ENCODE data around the gene PTPRN2. TPM values are rescaled to one million over a fixed set of nuclear protein-coding genes. Genes with fewer than 3 reads are reported as not detected.
"Not testable (repeated sequence)": the region's sequence is repeated elsewhere in the genome, so short reads cannot be mapped to it uniquely, and the experiment has no call there.

PTPRN2 gene
- total RNA-seq, 2 experiments from 2014 or later: 4.7 to 4.8 TPM

DNA sequence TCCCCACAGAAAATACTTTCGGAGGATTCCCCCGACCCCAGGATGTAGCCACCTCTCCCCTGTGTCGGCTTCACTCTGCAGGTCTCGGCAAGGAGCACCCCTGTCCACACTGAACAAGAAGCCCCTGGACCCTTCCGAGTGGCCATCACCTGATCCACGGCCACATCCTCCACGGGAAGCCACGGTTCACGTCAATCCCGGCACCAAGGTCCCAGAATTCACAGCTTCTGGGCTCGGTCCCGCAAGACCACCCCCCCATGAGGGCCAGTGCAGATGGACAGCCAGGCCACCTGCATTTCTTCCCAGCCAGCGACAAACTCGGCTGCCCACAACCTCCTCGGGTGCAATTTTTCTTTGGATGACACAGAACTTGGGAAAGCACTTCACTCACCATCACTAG lies 199.6 kb downstream of the PTPRN2 start:
- H3K9me3 Mint-ChIP-seq: no peaks in the 10 kb centered on the region

DNA sequence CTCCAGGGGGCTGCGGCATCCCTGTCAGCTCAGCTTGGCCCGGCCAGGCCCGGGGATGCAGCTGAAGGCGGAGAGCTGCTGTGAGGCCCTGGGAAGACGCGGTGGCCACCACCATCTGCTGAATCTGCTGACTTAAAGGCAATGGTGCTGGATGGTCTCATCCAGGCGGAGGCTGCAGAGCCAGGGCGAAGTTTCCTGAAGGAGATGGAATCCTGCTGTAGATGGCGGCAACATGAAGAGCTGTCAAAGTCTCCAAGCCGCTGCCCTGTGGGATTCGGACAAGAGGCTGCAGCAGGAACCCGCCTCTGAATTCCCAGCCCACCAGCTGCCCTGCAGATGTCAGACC lies 200.1 kb downstream of the PTPRN2 start:
- no peak overlapping the region for H3K4me3 Mint-ChIP-seq

More for the DNA sequence above, 199.6 kb downstream of the PTPRN2 start:
- no peaks in the 10 kb centered on the region for H3K27me3 Mint-ChIP-seq
- no peaks in the 10 kb centered on the region for H3K36me3 Mint-ChIP-seq (ENCODE audit: low read depth)
- ChIA-PET POLR2A (no interaction called here), CTCF (no interaction called here)
- no peak for DNase-seq
- H3K4me3 Mint-ChIP-seq: no peak overlapping the region
- no peaks in the 10 kb centered on the region for H3K4me1 Mint-ChIP-seq
- H3K27ac Mint-ChIP-seq: no peak overlapping the region

DNA sequence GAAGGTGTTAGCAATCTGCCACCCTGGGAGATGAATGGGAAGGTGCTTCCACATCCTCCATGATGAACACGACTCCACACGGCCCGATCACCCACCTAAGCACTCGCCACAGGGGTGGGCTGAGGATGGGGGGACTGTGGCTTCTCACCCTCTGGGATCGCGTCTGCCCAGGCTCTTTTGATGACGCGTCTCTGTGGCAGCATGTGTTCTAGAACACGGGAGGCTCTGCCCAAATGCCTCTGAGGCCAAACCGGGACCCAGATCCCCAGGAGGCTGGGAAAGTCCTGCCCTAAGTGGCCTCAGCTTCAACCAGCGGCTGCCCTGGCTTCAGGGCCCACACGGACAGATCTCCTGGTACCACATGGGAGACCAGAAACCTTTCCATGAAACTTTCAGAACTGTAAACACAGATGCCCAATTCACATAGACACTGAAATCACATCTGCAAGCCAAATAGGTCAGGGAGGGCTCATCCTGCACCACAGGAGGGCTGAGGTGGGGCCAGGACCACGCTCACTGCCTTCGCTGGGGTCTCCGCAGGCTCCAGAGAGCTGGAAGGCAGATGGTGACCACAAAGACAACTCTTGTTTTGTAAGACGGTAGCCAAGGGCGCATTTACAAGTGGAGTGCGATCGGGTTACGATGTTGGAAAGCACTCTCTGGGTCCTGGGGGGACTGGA lies 200.6 kb downstream of the PTPRN2 start:
- H3K36me3 Mint-ChIP-seq (ENCODE audit: low read depth): no peaks in the 10 kb centered on the region
- no peak overlapping the region for H3K4me3 Mint-ChIP-seq
- no peak overlapping the region for H3K27ac Mint-ChIP-seq
- H3K27me3 Mint-ChIP-seq: no peaks in the 10 kb centered on the region
- H3K4me1 Mint-ChIP-seq: no peaks in the 10 kb centered on the region
- no peak for DNase-seq
- H3K9me3 Mint-ChIP-seq: no peaks in the 10 kb centered on the region
- POLR2A ChIA-PET: interaction anchor here (0.8 kb wide), 1 partner anchor 13 kb away, joined by 3 read pairs; no protein-coding TSS in a partner anchor
- CTCF ChIA-PET: no interaction called here

More for the DNA sequence above, 200.1 kb downstream of the PTPRN2 start:
- Mint-ChIP-seq H3K4me1 (no peaks in the 10 kb centered on the region), H3K9me3 (no peaks in the 10 kb centered on the region), H3K27me3 (no peaks in the 10 kb centered on the region), H3K27ac (no peak overlapping the region), H3K36me3 (ENCODE audit: low read depth) (no peaks in the 10 kb centered on the region)
- ChIA-PET CTCF (no interaction called here), POLR2A (interaction anchor here (0.8 kb wide), 1 partner anchor 13 kb away, joined by 3 read pairs; no protein-coding TSS in a partner anchor)
- DNase-seq: no peak

DNA sequence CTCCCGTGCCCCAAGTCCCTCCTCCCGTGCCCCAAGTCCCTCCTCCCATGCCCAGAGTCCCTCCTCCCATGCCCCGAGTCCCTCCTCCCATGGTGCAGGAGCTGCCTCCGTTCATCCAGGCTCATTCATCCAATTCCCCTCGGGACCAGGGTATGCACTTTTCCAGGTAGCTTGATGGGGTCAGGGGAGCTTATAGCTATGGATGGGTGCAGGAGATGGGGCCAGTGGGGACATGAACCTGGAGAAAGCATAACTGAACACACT lies 201.3 kb downstream of the PTPRN2 start:
- Mint-ChIP-seq H3K27ac (no peak overlapping the region), H3K4me1 (no peaks in the 10 kb centered on the region), H3K36me3 (ENCODE audit: low read depth) (no peaks in the 10 kb centered on the region), H3K4me3 (no peak overlapping the region), H3K9me3 (no peaks in the 10 kb centered on the region), H3K27me3 (no peaks in the 10 kb centered on the region)
- ChIA-PET POLR2A (no interaction called here), CTCF (no interaction called here)
- no peak for DNase-seq

DNA sequence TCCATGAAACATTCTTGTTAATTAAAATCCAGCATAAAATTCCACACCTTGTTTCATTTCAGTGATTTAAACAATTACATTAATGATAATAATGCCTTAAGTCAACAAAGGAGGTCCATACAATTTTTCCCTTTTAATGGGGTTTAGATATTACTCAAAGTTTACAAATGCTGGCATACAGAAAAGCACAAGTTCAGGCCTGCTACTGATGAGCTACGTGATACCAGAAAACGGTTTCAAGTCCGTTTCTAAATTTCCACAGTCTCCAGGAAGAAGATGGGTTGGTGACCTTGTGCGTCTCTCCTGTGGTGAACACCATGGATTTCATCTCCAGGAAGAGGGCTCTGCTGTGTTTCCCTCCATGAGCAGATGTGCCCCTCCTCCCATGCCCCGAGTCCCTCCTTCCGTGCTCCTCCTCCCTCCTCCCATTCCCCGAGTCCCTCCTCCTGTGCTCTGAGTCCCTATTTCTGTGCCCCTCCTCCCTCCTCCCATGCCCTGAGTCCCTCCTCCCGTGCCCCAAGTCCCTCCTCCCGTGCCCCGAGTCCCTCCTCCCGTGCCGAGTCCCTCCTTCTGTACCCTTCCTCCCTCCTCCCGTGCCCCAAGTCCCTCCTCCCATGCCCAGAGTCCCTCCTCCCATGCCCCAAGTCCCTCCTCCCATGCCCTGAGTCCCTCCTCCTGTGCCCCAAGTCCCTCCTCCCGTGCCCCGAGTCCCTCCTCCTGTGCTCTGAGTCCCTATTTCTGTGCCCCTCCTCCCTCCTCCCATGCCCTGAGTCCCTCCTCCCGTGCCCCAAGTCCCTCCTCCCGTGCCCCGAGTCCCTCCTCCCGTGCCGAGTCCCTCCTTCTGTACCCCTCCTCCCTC lies 201.9 kb downstream of the PTPRN2 start:
- H3K4me1 Mint-ChIP-seq; CTCF ChIA-PET; H3K9me3 Mint-ChIP-seq; DNase-seq; POLR2A ChIA-PET; H3K27ac Mint-ChIP-seq; H3K36me3 Mint-ChIP-seq (ENCODE audit: low read depth); H3K27me3 Mint-ChIP-seq; H3K4me3 Mint-ChIP-seq: not testable (repeated sequence)

DNA sequence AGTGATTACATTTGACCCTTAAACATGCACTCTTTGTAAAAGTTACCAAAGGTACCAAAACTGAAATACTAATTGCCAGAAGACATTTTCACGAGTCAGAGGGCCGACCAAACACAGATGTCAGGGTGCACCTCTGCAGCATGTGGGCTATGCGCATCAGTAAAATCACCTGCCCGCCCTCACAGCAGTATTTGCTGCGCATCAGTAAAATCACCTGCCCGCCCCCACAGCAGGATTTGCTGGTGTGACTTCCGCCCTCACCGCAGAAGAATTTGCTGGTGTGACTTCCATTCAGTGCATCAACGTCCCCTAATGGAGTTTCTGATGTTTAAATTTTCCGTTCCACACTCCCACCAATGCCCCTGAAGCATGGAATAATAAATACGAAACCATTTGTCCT lies 202.9 kb downstream of the PTPRN2 start:
- Mint-ChIP-seq H3K4me1 (no peaks in the 10 kb centered on the region), H3K4me3 (no peak overlapping the region), H3K9me3 (peaks cover 5% of the 10 kb centered on the region), H3K27me3 (no peaks in the 10 kb centered on the region), H3K36me3 (ENCODE audit: low read depth) (no peaks in the 10 kb centered on the region), H3K27ac (no peak overlapping the region)
- no peak for DNase-seq
- CTCF ChIA-PET: no interaction called here
- POLR2A ChIA-PET: no interaction called here

DNA sequence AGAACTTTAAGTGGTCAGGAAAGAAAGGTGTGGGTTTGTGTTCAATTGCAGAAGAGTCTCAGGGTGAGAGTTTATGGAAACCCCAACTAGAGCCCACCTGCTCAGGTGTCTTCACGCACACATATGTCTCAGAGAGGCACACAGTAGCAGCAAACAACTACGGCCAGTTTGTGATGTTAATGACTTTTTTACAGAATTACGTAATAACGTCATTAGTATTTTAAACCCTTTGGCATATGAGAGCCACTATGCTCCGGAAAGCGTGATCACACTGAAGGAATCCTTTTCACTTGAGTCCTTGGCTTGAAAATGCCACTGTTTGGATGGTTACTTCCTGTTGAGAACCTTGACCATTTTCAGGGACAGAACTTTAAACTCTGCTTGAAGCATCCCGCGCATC lies 204.0 kb downstream of the PTPRN2 start:
- Mint-ChIP-seq H3K4me3 (no peak overlapping the region), H3K9me3 (peaks cover 5% of the 10 kb centered on the region), H3K27ac (no peak overlapping the region), H3K36me3 (ENCODE audit: low read depth) (no peaks in the 10 kb centered on the region), H3K4me1 (no peaks in the 10 kb centered on the region), H3K27me3 (no peaks in the 10 kb centered on the region)
- POLR2A ChIA-PET: no interaction called here
- no peak for DNase-seq
- CTCF ChIA-PET: no interaction called here

DNA sequence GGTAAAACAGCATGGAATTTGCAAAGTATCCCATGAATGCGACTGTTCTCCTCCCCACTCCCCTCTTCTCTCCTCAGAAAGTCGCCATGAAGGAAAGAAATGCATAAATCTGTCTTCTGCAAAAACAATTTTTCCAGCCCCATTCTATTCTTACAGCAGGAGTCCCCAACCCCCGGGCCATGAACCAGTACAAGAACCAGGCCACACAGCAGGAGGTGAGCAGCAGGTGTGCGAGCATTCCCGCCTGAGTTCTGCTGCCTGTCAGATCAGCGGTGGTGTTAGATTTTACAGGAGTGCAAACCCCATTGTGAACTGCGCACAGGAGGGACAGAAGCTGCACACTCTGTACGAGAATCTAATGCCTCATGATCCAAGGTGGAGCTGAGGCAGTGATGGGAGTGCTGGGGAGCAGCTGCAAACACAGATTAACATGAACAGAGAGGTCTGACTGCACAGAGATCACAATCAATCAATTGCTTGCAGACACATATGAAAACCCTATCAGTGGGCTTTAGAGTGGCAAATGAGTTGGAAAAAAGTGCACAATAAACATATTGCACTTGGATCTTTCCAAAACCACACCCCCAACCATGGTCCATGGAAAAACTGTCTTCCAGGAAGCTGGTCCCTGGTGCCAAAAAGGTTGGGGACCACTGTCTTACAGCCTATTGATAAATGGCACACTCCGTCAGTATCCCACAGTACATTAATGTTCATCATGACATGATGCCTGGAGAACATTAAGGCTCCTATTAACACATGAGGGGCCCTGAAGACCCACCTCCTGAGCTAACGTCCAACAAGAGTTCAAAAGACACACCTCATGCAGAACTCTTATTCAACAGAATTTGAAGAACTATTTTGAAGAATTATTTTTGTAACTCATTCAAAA lies 205.0 kb downstream of the PTPRN2 start:
- H3K27ac Mint-ChIP-seq: no peak overlapping the region
- H3K27me3 Mint-ChIP-seq: no peaks in the 10 kb centered on the region
- no peaks in the 10 kb centered on the region for H3K36me3 Mint-ChIP-seq (ENCODE audit: low read depth)
- POLR2A ChIA-PET: no interaction called here
- CTCF ChIA-PET: no interaction called here
- no peaks in the 10 kb centered on the region for H3K4me1 Mint-ChIP-seq
- peaks cover 5% of the 10 kb centered on the region for H3K9me3 Mint-ChIP-seq
- H3K4me3 Mint-ChIP-seq: no peak overlapping the region
- no peak for DNase-seq

DNA sequence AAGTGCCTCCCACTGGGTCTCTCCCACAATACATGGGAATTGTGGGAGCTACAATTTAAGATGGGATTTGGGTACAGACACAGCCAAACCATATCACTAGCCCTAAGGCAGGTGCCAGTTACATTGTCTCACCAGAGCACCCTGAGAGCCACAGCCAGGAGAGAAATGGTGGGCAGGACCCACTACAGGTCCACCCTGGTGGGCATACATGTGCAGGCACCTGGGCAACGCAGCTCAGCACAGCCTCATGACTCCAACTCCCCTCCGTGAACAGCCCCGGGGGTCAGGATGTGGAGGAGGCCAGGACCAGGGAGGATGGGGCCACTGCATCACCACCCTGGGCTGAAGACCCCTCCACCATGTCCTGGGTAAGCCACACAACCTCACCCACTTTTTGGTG lies 205.7 kb downstream of the PTPRN2 start:
- Mint-ChIP-seq H3K27ac (no peak overlapping the region), H3K36me3 (ENCODE audit: low read depth) (no peaks in the 10 kb centered on the region), H3K27me3 (no peaks in the 10 kb centered on the region), H3K4me1 (no peaks in the 10 kb centered on the region), H3K9me3 (peaks cover 5% of the 10 kb centered on the region), H3K4me3 (no peak overlapping the region)
- CTCF ChIA-PET: no interaction called here
- no peak for DNase-seq
- POLR2A ChIA-PET: no interaction called here

DNA sequence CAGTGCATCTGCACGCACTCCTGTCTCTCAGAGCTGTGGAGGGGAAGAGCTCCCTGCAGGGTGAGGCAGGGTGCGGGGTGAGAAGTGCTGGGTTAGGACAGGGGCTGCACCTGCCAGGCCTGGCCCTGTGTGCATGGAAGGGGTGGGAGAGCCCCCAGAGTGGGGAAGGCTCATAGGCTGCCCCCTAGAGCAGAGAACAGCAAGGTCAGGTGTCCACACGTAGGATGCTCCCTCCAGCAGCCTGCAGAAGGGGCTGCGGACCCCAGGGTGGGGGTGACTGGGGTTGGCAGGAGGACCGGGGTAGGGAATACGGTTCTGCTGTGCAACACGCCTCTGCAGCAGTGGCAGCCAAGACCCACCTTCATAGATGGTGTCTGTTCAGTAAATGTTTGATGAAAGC lies 208.6 kb downstream of the PTPRN2 start:
- Mint-ChIP-seq H3K9me3 (peaks cover 5% of the 10 kb centered on the region), H3K27ac (no peak overlapping the region), H3K4me3 (no peak overlapping the region), H3K4me1 (no peaks in the 10 kb centered on the region), H3K36me3 (ENCODE audit: low read depth) (no peaks in the 10 kb centered on the region), H3K27me3 (no peaks in the 10 kb centered on the region)
- ChIA-PET POLR2A (no interaction called here), CTCF (no interaction called here)
- DNase-seq: no peak

DNA sequence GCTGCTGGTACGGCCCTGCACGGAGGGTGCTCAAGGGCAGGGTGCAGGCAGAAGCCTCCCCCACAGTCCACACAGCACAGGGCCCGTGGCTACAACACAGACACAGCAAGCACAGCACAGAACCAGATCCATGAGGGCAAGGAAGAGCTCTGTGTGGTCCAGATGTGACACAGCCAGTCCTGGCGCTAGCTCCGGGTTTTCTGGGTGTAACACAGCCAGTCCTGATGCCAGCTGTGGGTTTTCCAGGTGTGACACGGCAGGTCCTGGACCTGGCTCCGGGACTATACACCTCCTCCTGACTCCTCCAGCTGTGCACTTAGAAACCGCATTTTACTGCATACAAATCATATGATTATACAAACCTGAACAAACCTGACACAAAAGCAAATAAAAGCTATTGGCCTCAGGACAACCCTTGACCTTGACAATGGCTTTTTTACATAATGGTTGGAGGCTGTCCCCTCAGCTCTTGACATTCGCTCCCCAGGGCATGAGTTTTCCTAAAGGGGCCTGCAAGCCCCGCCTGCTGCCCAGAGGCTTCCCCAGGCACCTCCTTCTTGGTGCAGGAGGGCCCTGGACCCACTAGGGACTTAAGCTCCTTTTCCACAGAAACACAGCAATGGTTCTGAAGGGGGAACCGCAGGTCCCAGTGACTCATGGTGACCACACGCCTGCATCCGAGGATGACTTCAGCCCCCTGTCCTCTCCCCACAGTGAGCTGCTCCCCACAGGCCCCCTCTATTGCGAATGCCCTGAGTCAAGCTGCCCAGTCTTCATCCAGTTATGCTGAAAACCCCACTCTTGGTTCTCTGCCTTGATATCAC lies 209.6 kb downstream of the PTPRN2 start:
- Mint-ChIP-seq H3K27me3 (no peaks in the 10 kb centered on the region), H3K9me3 (peaks cover 5% of the 10 kb centered on the region)

DNA sequence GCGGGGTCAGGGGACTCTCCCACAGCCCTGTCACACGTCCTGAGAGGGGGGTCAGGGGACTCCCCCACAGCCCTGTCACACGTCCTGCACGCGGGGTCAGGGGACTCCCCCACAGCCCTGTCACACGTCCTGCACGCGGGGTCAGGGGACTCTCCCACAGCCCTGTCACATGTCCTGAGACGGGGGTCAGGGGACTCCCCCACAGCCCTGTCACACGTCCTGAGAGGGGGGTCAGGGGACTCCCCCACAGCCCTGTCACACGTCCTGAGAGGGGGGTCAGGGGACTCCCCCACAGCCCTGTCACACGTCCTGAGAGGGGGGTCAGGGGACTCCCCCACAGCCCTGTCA lies 210.8 kb downstream of the PTPRN2 start:
- CTCF ChIA-PET; POLR2A ChIA-PET; H3K4me3 Mint-ChIP-seq; DNase-seq; H3K27ac Mint-ChIP-seq; H3K27me3 Mint-ChIP-seq; H3K36me3 Mint-ChIP-seq (ENCODE audit: low read depth); H3K9me3 Mint-ChIP-seq; H3K4me1 Mint-ChIP-seq: not testable (repeated sequence)

More for the DNA sequence above, 209.6 kb downstream of the PTPRN2 start:
- no peaks in the 10 kb centered on the region for H3K36me3 Mint-ChIP-seq (ENCODE audit: low read depth)
- POLR2A ChIA-PET: no interaction called here
- H3K27ac Mint-ChIP-seq: no peak overlapping the region
- CTCF ChIA-PET: no interaction called here
- H3K4me1 Mint-ChIP-seq: no peaks in the 10 kb centered on the region
- DNase-seq: no peak
- no peak overlapping the region for H3K4me3 Mint-ChIP-seq
